A673 (cell line): ENCODE measurements around the gene SEC31B. TPM values are rescaled to one million over a fixed set of nuclear protein-coding genes. Genes with fewer than 3 reads are reported as not detected.

Experiments used
- BruUV-seq: library from RNA; stranded (reverse); fragments of 400-500 nt; replicated peaks from 2 replicates; lab custom pipeline; 2021; lab: Mats Ljungman, UMichigan
- CTCF ChIA-PET: fragments of 300-600 bp; sonication (Branson Sonifier 250); formaldehyde crosslinking; loops from one replicate; lab custom pipeline; 2022; ENCODE audit warnings: antibody characterized with exemption; lab: Charles Lee
- POLR2A ChIA-PET: fragments of 300-600 bp; sonication (Branson Sonifier 250); formaldehyde crosslinking; loops from one replicate; lab custom pipeline; 2022; ENCODE audit warnings: antibody characterized with exemption; ENCODE audit not compliant: low non-redundant PET; lab: Charles Lee
- DNase-seq: peaks from one replicate; pipeline ENCODE4 v3.0.0-alpha.2; 2015; ENCODE audit warnings: low spot score
- H3K27ac ChIP-seq: fragments of 200-600 bp; sonication (generic); 2 replicates; pipeline ENCODE4 v1.5.1; 2016; ENCODE audit warnings: mixed run types, low read depth, mild to moderate bottlenecking, mixed read lengths, antibody characterized with exemption, low read length; ENCODE audit not compliant: poor library complexity, severe bottlenecking
- H3K27me3 ChIP-seq: fragments of 200-600 bp; sonication (generic); replicated peaks from 2 replicates; pipeline ENCODE4 v1.6.1; 2017; ENCODE audit warnings: mixed run types, low read depth, mild to moderate bottlenecking, mixed read lengths, antibody characterized with exemption, low read length; ENCODE audit not compliant: insufficient read depth, poor library complexity
- H3K36me3 ChIP-seq: fragments of 200-600 bp; sonication (generic); 2 replicates; pipeline ENCODE4 v1.6.1; 2016; ENCODE audit warnings: mixed run types, mild to moderate bottlenecking, mixed read lengths, antibody characterized with exemption, low read length; ENCODE audit not compliant: insufficient read depth, poor library complexity, severe bottlenecking
- H3K4me1 ChIP-seq: fragments of 200-600 bp; sonication (generic); 2 replicates; pipeline ENCODE4 v1.6.1; 2017; ENCODE audit warnings: mixed run types, mild to moderate bottlenecking, mixed read lengths, antibody characterized with exemption, low read length; ENCODE audit not compliant: insufficient read depth, poor library complexity, severe bottlenecking
- H3K4me3 ChIP-seq: fragments of 200-600 bp; sonication (generic); 2 replicates; pipeline ENCODE4 v1.5.1; 2016; ENCODE audit warnings: low read depth, mixed run types, mild to moderate bottlenecking, mixed read lengths, low read length; ENCODE audit not compliant: poor library complexity, severe bottlenecking
- H3K9me3 ChIP-seq: fragments of 200-600 bp; sonication (generic); 2 replicates; pipeline ENCODE4 v1.6.1; 2016; ENCODE audit warnings: mixed run types, low read depth, mild to moderate bottlenecking, mixed read lengths, antibody characterized with exemption, low read length; ENCODE audit not compliant: poor library complexity, severe bottlenecking
- EZH2 ChIP-seq: fragments of 200-600 bp; sonication (generic); IDR thresholded peaks from 2 replicates; pipeline ENCODE4 v1.6.1; 2017; ENCODE audit warnings: borderline replicate concordance, low read depth, mild to moderate bottlenecking, mixed read lengths, antibody characterized with exemption, low read length; ENCODE audit not compliant: poor library complexity, severe bottlenecking
- intact Hi-C: fragments of 100-400 bp; cut with micrococcal nuclease; formaldehyde crosslinking; loops from one replicate; pipeline ENCODE4 v1.10.0; 2022; ENCODE audit not compliant: unreplicated experiment
- total RNA-seq: library from RNA; stranded (reverse); gene quantifications from 2 replicates; pipeline ENCODE4 v1.2.3, GENCODE V29; 2021
- TF ChIP-seq, protein P1 (sequence below): fragments of 300-800, 200-600 bp; sonication (generic); conservative IDR thresholded peaks from 2 replicates; pipeline ENCODE4 v1.5.1; 2017; ENCODE audit warnings: low read depth, mild to moderate bottlenecking, antibody characterized with exemption, low read length, moderate library complexity, mixed read lengths

Gene SEC31B
- total RNA-seq, 1 experiment from 2014 or later: 3.8 TPM

- no peak overlapping the region for H3K27ac ChIP-seq
- H3K27me3 ChIP-seq: peaks cover 34% of the 10 kb centered on the region
- DNase-seq: no peak
- no peak for TF ChIP-seq EZH2
- TF ChIP-seq, protein P1, sequence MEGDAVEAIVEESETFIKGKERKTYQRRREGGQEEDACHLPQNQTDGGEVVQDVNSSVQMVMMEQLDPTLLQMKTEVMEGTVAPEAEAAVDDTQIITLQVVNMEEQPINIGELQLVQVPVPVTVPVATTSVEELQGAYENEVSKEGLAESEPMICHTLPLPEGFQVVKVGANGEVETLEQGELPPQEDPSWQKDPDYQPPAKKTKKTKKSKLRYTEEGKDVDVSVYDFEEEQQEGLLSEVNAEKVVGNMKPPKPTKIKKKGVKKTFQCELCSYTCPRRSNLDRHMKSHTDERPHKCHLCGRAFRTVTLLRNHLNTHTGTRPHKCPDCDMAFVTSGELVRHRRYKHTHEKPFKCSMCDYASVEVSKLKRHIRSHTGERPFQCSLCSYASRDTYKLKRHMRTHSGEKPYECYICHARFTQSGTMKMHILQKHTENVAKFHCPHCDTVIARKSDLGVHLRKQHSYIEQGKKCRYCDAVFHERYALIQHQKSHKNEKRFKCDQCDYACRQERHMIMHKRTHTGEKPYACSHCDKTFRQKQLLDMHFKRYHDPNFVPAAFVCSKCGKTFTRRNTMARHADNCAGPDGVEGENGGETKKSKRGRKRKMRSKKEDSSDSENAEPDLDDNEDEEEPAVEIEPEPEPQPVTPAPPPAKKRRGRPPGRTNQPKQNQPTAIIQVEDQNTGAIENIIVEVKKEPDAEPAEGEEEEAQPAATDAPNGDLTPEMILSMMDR: no peak
- H3K4me1 ChIP-seq: no peaks in the 10 kb centered on the region
- no peaks in the 10 kb centered on the region for H3K36me3 ChIP-seq
- CTCF ChIA-PET: no interaction called here
- POLR2A ChIA-PET: no interaction called here
- no peaks in the 10 kb centered on the region for H3K9me3 ChIP-seq
- BruUV-seq: no TSS peak
- no peak overlapping the region for H3K4me3 ChIP-seq
- intact Hi-C loops: no loop called here
Measured at GRCh38 chr10:100468322-100468721, 51.3 kb downstream of the SEC31B start.

DNA sequence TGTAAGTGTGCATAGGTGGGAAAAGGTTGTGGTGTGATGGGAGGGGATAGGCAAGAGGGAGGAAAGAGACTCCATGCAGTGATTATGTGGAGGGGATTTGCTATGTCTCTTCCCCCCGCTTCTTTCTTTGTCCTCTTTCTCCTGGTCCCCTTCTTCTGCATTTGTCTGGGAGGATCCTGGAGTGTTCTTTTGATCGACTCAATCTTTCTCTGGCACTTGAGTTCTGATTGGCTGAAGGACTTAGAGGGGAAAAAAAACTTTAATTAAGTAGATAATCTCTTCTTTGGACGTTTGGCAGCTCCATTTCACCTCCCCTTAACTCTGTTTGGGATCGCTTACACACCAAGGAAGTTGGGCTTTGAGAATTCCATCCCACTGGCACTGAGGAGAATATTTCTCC lies 57.0 kb downstream of the SEC31B start, which contains the start of gene WNT8B:
Gene WNT8B (plus strand): TSS at position 301 of the 400 bp plus-strand sequence. CDS start 160 bp downstream, outside the sequence.
- no TSS peak for BruUV-seq
- Histone ChIP-seq H3K27ac (no peak within 1 kb of the TSS), H3K27me3 (peaks cover 38% of the 10 kb centered on the region), H3K4me3 (no peak within 1 kb of the TSS), H3K4me1 (no peaks in the 10 kb centered on the region), H3K36me3 (no peaks in the 10 kb centered on the region), H3K9me3 (no peaks in the 10 kb centered on the region)
- intact Hi-C loops: no loop called here
- ChIA-PET CTCF (interaction anchor here (0.6 kb wide), 1 partner anchor 20 kb away, joined by 4 read pairs; no protein-coding TSS in a partner anchor), POLR2A (no interaction called here)
- TF ChIP-seq EZH2: no peak
- TF ChIP-seq, protein P1: no peak
- DNase-seq: no peak

- Histone ChIP-seq H3K9me3 (no peaks in the 10 kb centered on the region), H3K4me1 (no peaks in the 10 kb centered on the region), H3K27ac (no peak overlapping the region), H3K4me3 (no peak overlapping the region), H3K27me3 (no peaks in the 10 kb centered on the region), H3K36me3 (no peaks in the 10 kb centered on the region)
- DNase-seq: no peak
- ChIA-PET POLR2A (no interaction called here), CTCF (no interaction called here)
- intact Hi-C loops: no loop called here
- TF ChIP-seq, protein P1: no peak
- TF ChIP-seq EZH2: no peak
- no TSS peak for BruUV-seq
Measured at GRCh38 chr10:100448951-100449350, 70.7 kb downstream of the SEC31B start.
